K562 (cell line): ENCODE measurements around the gene ENPP6. TPM values are rescaled to one million over a fixed set of nuclear protein-coding genes. Genes with fewer than 3 reads are reported as not detected.

ENCODE experiments used
- ATAC-seq: fragments of 200-7000 bp; cut with Tn5 transposase; 3 replicates; pipeline ENCODE4 v1.9.1; 2020; ENCODE audit warnings: moderate library complexity
- BruUV-seq: library from RNA; stranded (reverse); fragments of 400-500 nt; replicated peaks from 2 replicates; lab custom pipeline; 2021; lab: Mats Ljungman, UMichigan
- CTCF ChIA-PET: fragments of 300-600 bp; formaldehyde crosslinking; extraction: SDS; loops from one replicate; lab custom pipeline; 2021; ENCODE audit warnings: low intra/inter-chr PET ratio; lab: Yijun Ruan, JAX
- POLR2A ChIA-PET: fragments of 300-600, 350-650 bp; sonication (Branson Sonifier 250); formaldehyde crosslinking; extraction: SDS; loops from one replicate; lab custom pipeline; 2021; ENCODE audit warnings: antibody characterized with exemption, inconsistent platforms; lab: Yijun Ruan, JAX
- DNase-seq, 4 experiments: peaks; one replicate each; pipeline versions ENCODE4 v3.0.0 to v3.0.0-alpha.2; 2011 to 2018; ENCODE audit warnings: low spot score in 3 of 4, mixed read lengths in 3 of 4; ENCODE audit errors: extremely low read depth in 1 of 4
- FAIRE-seq: peaks from 2 replicates; lab custom pipeline; 2011; peaks lifted over from hg19 to GRCh38; lab: Jason Lieb, UNC
- H2AFZ ChIP-seq: 2 replicates; pipeline ENCODE4 v1.6.0; 2011; ENCODE audit warnings: low read depth, low read length, control low read depth, inconsistent platforms
- H3K27ac ChIP-seq: fragments of 200-600 bp; 3 replicates; pipeline ENCODE4 v1.8.0; 2011; ENCODE audit warnings: low read depth, mild to moderate bottlenecking, control low read depth, inconsistent platforms, low read length, moderate library complexity, mixed read lengths; ENCODE audit errors: extremely low read depth
- H3K27me3 ChIP-seq, 2 experiments: fragments of 300-600 bp in 1 of 2; 2 replicates in 1 of 2; 3 replicates in 1 of 2; pipeline versions ENCODE4 v1.6.0 to v1.8.0; 2011; ENCODE audit warnings: inconsistent platforms in 2 of 2, low read length in 2 of 2, mild to moderate bottlenecking in 1 of 2, mixed read lengths in 1 of 2, moderate library complexity in 1 of 2; ENCODE audit not compliant: control insufficient read depth in 2 of 2, insufficient read depth in 2 of 2
- H3K36me3 ChIP-seq: fragments of 300-600 bp; 3 replicates; pipeline ENCODE4 v1.8.0; 2011; ENCODE audit warnings: mild to moderate bottlenecking, low read length, inconsistent platforms; ENCODE audit not compliant: control insufficient read depth, insufficient read depth
- H3K4me1 ChIP-seq, 2 experiments: fragments of 200-600 bp in 1 of 2; replicated peaks in 1 of 2; 2 replicates in 1 of 2; 3 replicates in 1 of 2; pipeline versions ENCODE4 v1.5.1 to v1.8.0; 2011; ENCODE audit warnings: inconsistent platforms in 2 of 2, low read length in 2 of 2, mild to moderate bottlenecking in 1 of 2, mixed read lengths in 1 of 2, moderate library complexity in 1 of 2; ENCODE audit not compliant: control insufficient read depth in 2 of 2, insufficient read depth in 2 of 2
- H3K4me2 ChIP-seq: 2 replicates; pipeline ENCODE4 v1.6.1; 2011; ENCODE audit warnings: low read length, control low read depth, inconsistent platforms, mixed read lengths; ENCODE audit not compliant: insufficient read depth
- H3K4me3 ChIP-seq: fragments of 200-600 bp; sonication (generic), shearing (Covaris generic); 2 replicates; pipeline ENCODE4 v1.5.1; 2016; ENCODE audit warnings: control low read depth, inconsistent platforms
- H3K79me2 ChIP-seq: fragments of 200-600 bp; 3 replicates; pipeline ENCODE4 v1.8.0; 2011; ENCODE audit warnings: low read length, inconsistent platforms; ENCODE audit not compliant: control insufficient read depth, insufficient read depth
- H3K9ac ChIP-seq, 2 experiments: 2 replicates each; pipeline versions ENCODE4 v1.6.0 to v1.6.1; 2011; ENCODE audit warnings: low read depth in 2 of 2, low read length in 2 of 2, control low read depth in 1 of 2, inconsistent platforms in 1 of 2, mild to moderate bottlenecking in 1 of 2, mixed read lengths in 1 of 2; ENCODE audit not compliant: insufficient read depth in 1 of 2
- H3K9me1 ChIP-seq: one replicate; pipeline ENCODE4 v1.6.0; 2011; ENCODE audit warnings: inconsistent platforms, mild to moderate bottlenecking, low read length, moderate library complexity; ENCODE audit not compliant: control insufficient read depth, insufficient read depth
- H3K9me3 ChIP-seq: replicated peaks from 2 replicates; pipeline ENCODE4 v1.5.1; 2011; ENCODE audit warnings: low read depth, low read length, inconsistent platforms; ENCODE audit not compliant: control insufficient read depth, insufficient read depth
- H4K20me1 ChIP-seq: replicated peaks from 2 replicates; pipeline ENCODE4 v1.6.1; 2011; ENCODE audit warnings: low read length, inconsistent platforms, mixed read lengths; ENCODE audit not compliant: control insufficient read depth, insufficient read depth
- CREM ChIP-seq: IDR thresholded peaks from 2 replicates; pipeline ENCODE4 v1.6.1; 2014; ENCODE audit warnings: antibody characterized with exemption, low read depth
- KAT7 ChIP-seq: sonication (generic); formaldehyde crosslinking; IDR thresholded peaks from 2 replicates; pipeline ENCODE4 v1.8.0; 2022; ENCODE audit warnings: missing genetic modification reagents, mild to moderate bottlenecking, borderline replicate concordance
- KLF16 ChIP-seq: IDR thresholded peaks from 2 replicates; pipeline ENCODE4 v1.6.1; 2016; ENCODE audit warnings: antibody characterized with exemption
- LARP7 ChIP-seq: fragments of 450-650 bp; IDR thresholded peaks from 2 replicates; pipeline ENCODE4 v1.6.1; 2016
- MAFG ChIP-seq: fragments of 450-650 bp; conservative IDR thresholded peaks from 2 replicates; pipeline ENCODE4 v1.6.1; 2016; ENCODE audit warnings: missing genetic modification characterization, missing compliant biosample characterization
- NCOA2 ChIP-seq, 2 experiments: fragments of 450-650 bp; IDR thresholded peaks; 2 replicates each; pipeline ENCODE4 v1.6.1; 2018; ENCODE audit warnings: mild to moderate bottlenecking in 2 of 2, moderate library complexity in 1 of 2; ENCODE audit not compliant: partially characterized antibody in 2 of 2
- TSC22D4 ChIP-seq: fragments of 450-650 bp; IDR thresholded peaks from 2 replicates; pipeline ENCODE4 v1.6.1; 2016; ENCODE audit warnings: missing genetic modification characterization, missing biosample characterization, control low read depth
- ZNF232 ChIP-seq: sonication (generic); formaldehyde crosslinking; IDR thresholded peaks from 2 replicates; pipeline ENCODE4 v1.8.0; 2022; ENCODE audit warnings: mild to moderate bottlenecking, missing genetic modification reagents
- ZNF316 ChIP-seq: fragments of 450-650 bp; IDR thresholded peaks from 2 replicates; pipeline ENCODE4 v1.6.1; 2016
- WGBS: fragments of 100-300 bp; shearing (Covaris generic); methylation state at CpG from one replicate; pipeline ENCODE4 v1.1.6; 2016; ENCODE audit warnings: low coverage, mixed read lengths; ENCODE audit not compliant: insufficient coverage; ENCODE audit errors: missing lambda C conversion rate; 5-methylcytosine and 5-hydroxymethylcytosine counted together
- in situ Hi-C: fragments of 300-500 bp; cut with MboI; formaldehyde crosslinking; loops from 4 replicates; pipeline ENCODE4 v1.15.0; 2018; ENCODE audit warnings: inconsistent platforms, mixed read lengths
- intact Hi-C: fragments of 100-400 bp; cut with micrococcal nuclease; formaldehyde crosslinking; loops from 2 replicates; pipeline ENCODE4 v1.14.2; 2022
- polyA plus RNA-seq, 8 experiments: library from polyadenylated mRNA; depleted of rRNA in 4 of 8; stranded (reverse) in 5 of 8; unstranded in 3 of 8; fragments of >200 nt; fragmentation: Nextera tagmentation in 2 of 8; fragmentation: Illumina TruSeq in 1 of 8; extraction: Ambion mirVana in 2 of 8; extraction: Trizol in 1 of 8; gene quantifications; 2 replicates each; pipeline versions ENCODE4 v1.2.1 to v1.2.3, GENCODE V29; 2011 to 2014; ENCODE audit warnings: inconsistent platforms in 1 of 8, missing spikeins in 1 of 8
- total RNA-seq, 7 experiments: library from RNA; depleted of rRNA in 6 of 7; stranded (reverse); fragments of >200 nt in 6 of 7; fragmentation: Illumina TruSeq in 2 of 7; extraction: Trizol in 2 of 7; gene quantifications; 2 replicates each; pipeline versions ENCODE4 v1.2.1 to v1.2.3, GENCODE V29; 2011 to 2021; ENCODE audit warnings: low replicate concordance in 1 of 7
- TF ChIP-seq, protein P1 (sequence below): sonication (generic); formaldehyde crosslinking; IDR thresholded peaks from 2 replicates; pipeline ENCODE4 v1.8.1; 2023; ENCODE audit warnings: mild to moderate bottlenecking, missing genetic modification reagents
- TF ChIP-seq, protein P2 (sequence below): fragments of 250-450 bp; sonication (Bioruptor Pico); IDR thresholded peaks from 2 replicates; pipeline ENCODE4 v1.9.0; 2021; ENCODE audit warnings: mild to moderate bottlenecking

The ENPP6 gene
- total and polyA plus RNA-seq, 9 of the 15 experiments (the other 6 are each of a cell fraction or from before 2014, with no cell fraction given): 0.29 TPM; not detected in 8

DNA sequence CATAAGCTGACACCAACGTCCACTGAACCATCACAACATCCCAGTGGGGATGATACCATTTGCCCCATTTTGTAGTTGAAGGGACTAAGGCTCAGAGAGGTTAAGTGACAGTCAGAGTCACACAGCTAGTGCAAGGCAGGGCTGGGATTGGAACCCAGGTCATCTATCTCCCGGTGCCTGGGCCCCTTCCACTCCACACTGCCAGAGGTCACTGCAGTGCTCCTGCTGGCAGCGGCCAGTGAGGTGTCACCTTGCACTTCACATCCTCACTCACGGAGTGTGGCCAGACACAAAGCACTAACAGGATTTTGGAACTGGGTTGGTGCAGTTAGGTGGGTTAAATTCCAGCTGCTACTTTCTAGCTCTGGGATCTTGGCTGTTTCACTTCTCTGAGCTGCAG is 118.7 kb downstream of the ENPP6 start:
- CTCF ChIA-PET: interaction anchor here (1.9 kb wide), 1 partner anchor 259 kb away, joined by 11 read pairs; no protein-coding TSS in a partner anchor

More for the DNA sequence above, 118.7 kb downstream of the ENPP6 start:
- Histone ChIP-seq H3K4me2 (no peak overlapping the region), H3K27me3 (peaks cover 2 to 54% of the 10 kb centered on the region in 2 experiments; a peak in 4 of 5 replicates), H3K9me1 (no peaks in the 10 kb centered on the region), H3K79me2 (no peaks in the 10 kb centered on the region), H3K9ac (no peak overlapping the region), H3K4me3 (no peak overlapping the region), H3K4me1 (peaks cover 0 to 5% of the 10 kb centered on the region in 2 experiments; a peak in 2 of 5 replicates)
- DNase-seq: no peak
- no peak for ATAC-seq
- no peak for FAIRE-seq
- WGBS: 2% methylated on average over 4 of the region's 4 CpGs
- intact Hi-C loops: no loop called here
- POLR2A ChIA-PET: interaction anchor here (0.8 kb wide), 1 partner anchor 8 kb away, joined by 3 read pairs; no protein-coding TSS in a partner anchor
- no TSS peak for BruUV-seq
- TF ChIP-seq MAFG (tag) (no peak), KLF16 (no peak), ZNF232 (CRISPR knock-in tag) (no peak), ZNF316 (no peak), TSC22D4 (tag) (no peak), NCOA2 (IDR thresholded peaks at IDR 0.05; ENCODE audit: partially characterized antibody in 2 of 2) (no peak), KAT7 (CRISPR knock-in tag) (no peak), CREM (no peak), LARP7 (no peak)
- TF ChIP-seq, protein P1, sequence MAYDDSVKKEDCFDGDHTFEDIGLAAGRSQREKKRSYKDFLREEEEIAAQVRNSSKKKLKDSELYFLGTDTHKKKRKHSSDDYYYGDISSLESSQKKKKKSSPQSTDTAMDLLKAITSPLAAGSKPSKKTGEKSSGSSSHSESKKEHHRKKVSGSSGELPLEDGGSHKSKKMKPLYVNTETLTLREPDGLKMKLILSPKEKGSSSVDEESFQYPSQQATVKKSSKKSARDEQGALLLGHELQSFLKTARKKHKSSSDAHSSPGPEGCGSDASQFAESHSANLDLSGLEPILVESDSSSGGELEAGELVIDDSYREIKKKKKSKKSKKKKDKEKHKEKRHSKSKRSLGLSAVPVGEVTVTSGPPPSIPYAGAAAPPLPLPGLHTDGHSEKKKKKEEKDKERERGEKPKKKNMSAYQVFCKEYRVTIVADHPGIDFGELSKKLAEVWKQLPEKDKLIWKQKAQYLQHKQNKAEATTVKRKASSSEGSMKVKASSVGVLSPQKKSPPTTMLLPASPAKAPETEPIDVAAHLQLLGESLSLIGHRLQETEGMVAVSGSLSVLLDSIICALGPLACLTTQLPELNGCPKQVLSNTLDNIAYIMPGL (CRISPR knock-in tag): no peak
- TF ChIP-seq, protein P2, sequence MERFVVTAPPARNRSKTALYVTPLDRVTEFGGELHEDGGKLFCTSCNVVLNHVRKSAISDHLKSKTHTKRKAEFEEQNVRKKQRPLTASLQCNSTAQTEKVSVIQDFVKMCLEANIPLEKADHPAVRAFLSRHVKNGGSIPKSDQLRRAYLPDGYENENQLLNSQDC (CRISPR knock-in tag): no peak
- TF ChIP-seq, all 486 proteins: peak for 0
- Histone ChIP-seq H4K20me1 (no peaks in the 10 kb centered on the region), H2AFZ (no peak overlapping the region), H3K36me3 (no peaks in the 10 kb centered on the region), H3K9me3 (no peaks in the 10 kb centered on the region), H3K27ac (no peak overlapping the region)
- in situ Hi-C loops: no loop called here
